GM21447 (cell line): Measurements from ENCODE around the gene RNF17.
A peak's percentile ranks its signal among the peaks of the same experiment; 100 is the strongest.

Experiments used
- ATAC-seq: cut with Tn5 transposase; IDR thresholded peaks from one replicate; pipeline ENCODE4 v1.9.1; 2021; ENCODE audit not compliant: unreplicated experiment

Gene RNF17

DNA sequence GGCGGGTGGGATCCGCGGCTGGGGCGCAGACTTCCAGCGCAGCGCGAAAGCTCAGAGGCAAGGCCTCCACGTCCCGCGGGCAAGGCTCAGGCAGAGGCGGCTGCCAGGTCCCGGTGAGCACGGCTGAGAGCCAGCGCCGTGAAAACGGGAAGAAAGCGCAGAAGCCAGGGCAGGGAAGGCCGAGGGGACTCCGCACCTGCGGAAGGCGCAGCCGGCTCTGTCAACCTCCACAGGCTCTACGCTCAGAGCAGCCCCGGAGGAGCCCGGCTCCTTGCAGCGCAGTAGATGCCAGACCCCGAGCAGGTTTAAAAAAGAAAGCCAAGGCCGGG, 131.0 kb downstream of the RNF17 start:
- no peak for ATAC-seq

DNA sequence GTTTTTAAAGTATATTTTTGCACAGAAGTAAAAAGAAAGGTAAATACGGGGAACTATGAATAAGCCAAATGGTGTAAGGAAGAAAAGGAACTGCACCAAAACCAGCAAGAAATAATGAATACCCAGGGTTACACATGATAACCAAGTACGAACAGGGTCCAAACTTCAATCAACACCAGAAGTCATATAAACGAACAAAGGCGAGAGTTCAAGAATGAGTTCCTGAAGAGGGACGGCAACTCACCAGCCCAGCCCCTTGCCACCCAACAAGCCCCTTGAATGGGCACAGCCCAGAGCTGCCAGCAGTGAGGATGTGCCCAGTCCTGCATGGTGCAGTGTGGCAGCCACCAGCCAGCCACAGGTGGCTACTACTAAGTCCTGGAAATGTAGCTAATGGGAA, 132.1 kb downstream of the RNF17 start:
- ATAC-seq = no peak

DNA sequence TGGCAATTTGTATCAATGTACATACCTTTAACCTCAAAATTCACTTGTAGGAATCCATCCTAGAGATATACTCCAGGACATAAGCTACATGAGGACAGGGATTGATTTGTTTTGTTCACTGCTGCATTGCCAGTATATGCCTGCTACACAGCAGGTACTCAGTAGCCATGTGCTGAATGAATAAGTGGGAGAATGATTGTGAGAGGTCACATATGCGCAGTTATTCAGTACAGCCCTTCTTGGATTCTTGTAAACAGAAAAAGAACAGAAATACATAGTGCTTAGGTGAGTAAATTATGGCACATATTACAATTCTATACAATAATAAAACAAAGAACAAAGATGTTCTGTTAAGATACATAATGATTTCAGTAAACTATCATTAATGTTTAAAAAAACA, 133.3 kb downstream of the RNF17 start:
- no peak for ATAC-seq

DNA sequence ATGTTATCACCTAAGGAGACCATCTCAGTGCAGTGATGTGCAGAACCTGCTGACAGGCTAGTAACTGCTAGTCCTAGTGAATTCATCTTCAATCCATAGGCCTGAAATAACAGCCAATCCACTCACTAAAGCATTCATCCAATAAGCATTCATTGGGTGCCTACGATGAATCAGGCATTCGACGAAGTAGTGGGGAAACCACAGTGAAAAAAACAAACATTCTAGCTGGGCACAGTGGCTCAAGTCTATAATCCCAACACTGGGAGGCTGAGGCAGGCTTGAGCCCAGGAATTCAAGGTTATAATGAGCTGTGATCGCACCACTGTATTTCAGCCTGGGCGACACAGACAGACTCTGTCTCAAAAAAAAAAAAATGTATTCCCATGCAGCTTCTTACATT, 135.6 kb downstream of the RNF17 start:
- no peak for ATAC-seq

DNA sequence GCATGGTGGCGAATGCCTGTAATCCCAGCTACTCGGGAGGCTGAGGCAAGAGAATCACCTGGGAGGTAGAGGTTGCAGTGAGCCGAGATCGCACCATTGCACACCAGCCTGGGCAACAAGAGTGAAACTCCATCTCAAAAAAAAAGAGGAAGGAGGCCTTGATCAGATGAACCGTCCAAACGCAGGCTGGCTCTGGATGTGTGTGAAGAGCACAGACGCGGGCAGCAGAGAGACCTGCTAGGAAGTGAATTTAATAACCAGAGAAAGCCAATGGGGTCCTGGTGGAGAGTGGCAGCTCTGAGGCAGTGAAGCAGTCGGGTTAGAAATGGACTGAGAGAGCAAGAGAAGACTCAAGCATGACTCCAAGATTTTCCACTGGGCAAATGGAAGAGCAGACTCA, 136.5 kb downstream of the RNF17 start:
- no peak for ATAC-seq

DNA sequence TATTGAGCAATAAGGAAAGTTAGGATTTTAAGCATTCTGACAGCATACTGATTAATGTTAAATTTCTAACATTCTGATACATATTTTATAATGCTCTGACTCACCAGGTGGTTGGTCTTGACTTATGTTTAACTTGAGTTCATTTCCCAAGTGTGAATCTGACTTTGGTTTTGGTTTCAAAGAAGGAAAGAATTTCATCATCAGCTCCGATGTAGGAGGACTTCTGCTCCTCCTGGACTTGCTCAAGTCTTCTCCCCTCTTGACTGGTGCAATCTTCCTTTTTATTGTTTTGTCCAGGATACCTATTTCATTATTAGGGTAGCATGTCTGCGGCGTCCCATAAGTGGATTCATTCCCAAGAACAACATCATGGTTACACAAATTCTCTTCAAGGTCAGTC, 141.3 kb downstream of the RNF17 start:
- no peak for ATAC-seq

DNA sequence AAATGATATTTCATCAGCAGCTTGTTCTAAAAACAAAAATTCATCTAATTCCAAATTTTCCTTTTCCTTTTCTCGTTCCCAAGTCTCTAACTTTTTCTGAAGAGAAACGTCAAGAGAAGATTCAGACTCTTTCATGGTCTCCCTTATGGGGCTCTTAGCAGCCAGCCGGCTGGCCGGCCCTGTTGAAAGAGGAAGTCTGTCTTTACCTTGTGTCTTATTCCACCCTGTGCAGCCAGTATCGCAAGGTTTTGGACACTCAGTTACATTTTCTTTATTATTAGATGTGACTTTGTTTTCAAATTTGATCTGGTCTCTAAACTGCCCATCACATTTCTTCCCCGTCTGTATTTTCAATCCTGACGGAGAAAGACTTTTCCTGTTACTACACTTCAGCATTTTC, 142.3 kb downstream of the RNF17 start:
- no peak for ATAC-seq

DNA sequence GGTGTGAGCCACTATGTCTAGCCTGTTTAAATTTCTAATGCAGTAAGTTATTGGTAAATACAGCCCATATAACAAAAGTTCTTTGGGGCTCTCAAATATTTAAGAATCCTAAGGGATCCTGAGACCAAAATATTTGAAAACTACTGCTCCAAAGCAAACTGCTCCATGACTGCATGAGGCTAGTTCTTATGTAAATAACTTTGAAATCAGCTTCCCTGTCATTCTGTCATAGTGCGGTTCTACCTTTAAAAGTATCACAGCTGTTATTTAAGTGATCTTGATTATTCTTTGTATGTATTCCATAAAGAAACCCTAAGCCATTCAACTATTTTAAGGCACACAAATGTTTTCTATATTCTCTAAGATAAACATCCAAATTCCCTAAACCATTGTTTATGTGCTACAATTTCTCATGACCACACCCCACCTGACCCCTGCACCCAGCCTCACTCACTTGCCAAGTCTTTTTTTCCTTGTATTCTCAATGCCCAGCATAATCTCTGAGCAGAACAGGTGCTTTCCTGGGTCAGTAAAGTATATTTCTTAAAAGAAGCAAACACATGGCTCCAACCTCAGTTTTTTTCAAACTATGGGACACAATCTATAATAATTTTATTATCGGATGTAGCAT, 146.6 kb downstream of the RNF17 start:
- ATAC-seq = no peak

DNA sequence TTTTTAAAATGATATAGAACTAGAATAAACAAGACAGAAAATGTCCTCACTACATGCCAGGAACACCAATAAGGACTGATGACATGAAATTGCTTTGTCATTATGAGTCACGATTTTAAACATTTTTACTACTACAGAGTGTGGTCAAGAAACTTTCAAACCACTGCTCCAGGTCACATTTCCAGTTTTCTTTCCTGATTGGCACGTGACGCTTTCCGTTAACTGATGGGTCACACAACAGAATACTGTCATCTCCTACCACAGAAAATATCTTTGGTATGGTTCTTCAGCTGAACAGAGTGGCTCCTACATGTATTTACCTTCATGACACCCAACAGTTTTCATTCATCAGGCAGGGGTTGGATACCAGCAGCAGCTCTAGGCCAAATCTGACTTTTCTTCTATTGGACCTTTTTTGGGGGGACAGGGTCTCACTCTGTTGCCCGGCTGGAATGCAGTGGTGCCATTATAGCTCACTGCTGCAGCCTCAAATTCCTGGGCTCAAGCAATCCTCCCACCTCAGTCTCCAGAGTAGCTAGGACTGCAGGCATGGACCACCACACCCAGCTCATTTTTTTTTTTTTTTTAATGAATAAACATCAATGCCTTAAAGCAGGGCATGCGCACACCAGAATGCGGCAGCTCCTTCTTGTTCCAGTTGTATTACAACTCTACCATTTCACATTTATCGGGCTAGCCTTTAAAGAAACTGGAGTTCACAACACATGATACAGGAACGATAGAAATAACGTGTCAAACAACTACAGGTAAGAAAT, 147.4 kb downstream of the RNF17 start:
- no peak for ATAC-seq

DNA sequence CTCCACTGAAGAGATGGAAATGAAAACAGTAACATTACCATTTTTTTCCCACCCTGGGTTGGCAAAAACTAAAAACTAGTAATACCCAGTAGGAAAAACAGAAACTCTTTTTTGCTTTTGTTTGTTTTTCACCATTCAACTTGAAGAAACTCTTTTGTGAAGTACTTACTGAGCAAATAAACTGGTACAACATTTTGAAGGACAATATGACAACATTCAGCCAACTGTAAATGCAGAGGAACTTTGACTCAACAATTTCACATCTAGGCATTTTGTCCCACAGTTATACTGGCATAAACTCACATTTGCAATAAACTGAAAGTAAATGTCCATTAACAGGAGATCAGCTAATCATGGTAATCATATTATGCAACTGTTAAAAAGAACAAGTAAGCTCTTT, 152.5 kb downstream of the RNF17 start:
- no peak for ATAC-seq

DNA sequence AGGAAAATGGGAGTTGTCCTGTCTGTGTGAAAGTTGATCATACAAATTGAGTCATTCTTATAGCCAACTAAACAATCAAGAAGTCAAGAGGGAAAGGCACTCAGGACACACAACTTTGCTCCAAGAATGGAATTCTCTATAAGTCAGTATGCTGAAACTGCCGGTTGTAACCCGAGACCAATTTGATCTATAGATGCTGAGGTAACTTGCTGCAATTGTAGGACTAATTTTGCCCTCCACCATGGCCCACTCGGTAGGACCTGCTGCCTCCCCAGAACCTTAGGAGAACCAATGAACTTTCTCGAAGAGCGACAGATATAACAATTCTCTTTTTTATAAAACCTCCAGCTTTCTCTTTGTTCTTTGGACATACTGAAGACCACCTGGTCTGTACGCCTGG, 157.0 kb downstream of the RNF17 start:
- ATAC-seq = no peak

DNA sequence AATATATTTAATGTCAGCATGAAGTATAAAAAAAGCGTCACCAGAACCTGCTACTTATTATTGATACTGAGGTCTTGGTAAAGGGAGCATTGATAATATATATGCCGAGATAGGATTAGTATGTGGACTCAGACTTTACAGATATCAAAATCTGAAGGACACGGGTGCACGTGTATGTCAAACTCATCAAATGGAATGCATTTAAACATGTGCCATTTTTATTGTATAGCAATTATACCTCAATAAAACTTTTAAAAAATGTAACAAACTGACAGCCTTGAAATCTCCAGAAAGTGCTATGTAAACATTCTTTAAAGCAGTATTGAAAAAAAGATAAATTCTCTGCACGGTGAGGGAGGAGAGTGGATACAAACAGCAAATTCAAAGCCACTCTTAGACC, 157.9 kb downstream of the RNF17 start:
- no peak for ATAC-seq

DNA sequence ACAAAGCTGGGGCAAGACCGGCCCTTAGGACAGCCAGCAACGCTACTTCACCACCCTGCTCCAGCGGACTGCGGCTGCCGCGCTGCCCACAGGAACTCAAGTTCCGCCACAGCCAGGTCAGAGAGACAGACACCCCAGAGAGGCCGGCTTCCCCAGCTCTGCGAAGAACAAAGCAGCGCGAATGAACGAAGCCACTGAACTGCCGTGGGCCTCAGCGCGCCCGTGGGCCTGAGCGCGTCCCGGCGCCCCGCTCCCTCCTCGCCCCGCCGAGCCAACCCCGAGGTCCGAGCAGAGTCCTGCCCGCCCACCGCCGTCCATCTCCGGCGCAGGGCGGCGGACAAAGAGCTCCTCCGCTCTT, 158.4 kb downstream of the RNF17 start:
- peak; percentile 28 for ATAC-seq

DNA sequence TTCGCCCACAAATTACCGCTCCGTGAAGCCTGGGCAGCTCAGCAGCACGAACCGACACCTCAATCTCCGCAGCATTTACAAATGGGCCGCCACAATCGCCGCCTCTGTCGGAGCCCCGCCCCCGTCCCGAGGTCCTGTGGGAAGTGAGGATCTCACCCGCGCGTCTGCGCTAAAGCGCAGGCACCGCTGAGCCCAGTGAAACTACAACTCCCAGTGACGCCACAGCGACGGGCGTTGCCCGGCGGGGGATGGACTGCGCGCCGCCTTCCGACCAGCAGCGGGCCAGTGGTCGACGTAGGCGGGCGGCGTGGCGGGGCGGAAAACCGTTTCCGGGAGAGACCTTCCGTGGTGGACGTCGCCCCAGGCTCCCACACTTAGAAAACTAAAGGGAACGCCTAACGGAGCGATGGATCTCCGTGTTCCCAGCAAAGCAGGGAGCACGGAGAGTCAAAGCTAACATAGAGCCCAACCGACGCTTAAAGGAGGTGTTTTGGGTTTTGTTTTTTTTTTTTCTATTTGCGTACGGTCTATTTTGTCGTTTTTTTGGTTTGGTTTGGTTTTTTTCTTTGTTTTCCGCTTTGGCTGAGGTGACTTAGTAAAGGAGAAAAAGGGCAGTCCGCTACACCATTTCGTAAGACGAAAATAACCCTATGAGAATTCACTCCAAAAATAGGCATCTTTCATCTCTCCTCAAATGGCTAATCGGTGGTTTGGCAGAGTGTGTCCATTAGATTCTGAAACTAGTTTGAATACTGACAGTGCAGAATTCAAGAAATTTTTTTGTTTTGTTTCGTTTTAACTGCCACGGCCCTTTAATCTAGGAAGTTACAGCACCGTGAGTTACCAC, 159.0 kb downstream of the RNF17 start:
- peak; percentile 89 for ATAC-seq

DNA sequence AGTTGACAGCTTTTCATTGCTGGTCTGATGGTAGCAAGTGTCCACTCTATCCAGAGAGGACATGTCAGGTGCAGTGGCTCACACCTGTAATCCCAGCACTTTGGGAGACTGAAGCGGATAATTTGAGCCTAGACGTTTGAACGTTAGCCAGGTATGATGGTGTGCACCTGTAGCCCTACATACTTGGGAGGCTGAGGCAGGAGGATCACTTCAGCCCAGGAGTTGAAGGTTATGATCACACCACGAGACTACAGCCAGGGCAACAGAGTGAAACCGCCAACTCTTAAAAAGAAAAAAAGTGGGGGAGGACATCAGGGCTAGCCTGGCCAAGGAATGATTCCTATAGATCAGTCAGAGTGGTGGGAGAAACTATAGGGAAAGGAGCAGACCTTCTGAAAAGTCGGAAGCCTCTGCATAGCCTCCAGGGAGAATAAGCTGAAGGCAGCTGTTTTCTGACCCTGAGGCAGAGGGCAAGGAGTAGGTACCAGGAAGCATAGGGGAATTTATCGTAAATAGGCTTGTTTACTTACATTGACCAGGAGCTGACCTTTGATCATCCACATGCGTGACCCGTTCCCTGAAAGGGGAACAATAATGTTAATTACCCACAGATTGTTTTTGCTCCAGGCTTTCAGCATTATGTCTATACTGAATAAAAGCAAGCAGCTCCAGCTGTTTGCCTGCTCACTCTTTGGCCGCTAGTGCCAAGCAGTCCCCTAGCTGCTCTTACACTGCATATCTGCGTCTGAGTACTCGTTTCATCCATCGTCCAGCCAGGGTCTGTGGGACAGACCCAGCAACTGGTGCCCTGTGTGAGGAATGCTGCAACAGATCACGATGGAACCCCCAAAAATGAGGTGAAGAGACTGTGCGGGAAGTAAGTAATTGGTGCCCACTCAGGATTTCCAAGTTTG, 161.6 kb downstream of the RNF17 start:
- ATAC-seq = no peak

DNA sequence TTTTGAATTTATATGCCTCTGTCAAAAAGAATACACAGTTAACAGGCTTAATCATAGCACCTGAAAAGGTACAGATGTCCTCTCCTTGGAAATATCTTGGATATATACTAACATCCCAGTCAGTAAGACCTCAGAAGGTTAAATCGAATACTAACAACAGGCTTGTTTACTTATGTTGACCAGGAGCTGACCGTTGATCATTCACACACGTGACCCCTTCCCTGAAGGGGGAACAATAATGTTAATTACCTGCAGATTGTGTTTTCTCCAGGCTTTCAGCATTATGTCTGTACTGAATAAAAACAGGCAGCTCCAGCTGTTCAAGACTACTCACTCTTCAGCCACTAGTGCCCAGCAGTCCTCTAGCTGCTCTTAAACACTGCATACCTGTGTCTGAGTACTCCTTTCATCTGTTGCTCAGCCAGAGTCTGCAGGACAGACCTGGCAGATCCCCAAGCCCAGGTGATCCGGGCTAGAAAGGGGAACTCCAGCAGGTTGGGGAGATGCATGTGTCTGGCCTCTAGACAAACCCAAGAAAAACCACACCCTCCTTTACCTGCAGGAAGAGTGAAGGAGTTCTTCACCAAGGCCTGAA, 163.9 kb downstream of the RNF17 start:
- no peak for ATAC-seq

DNA sequence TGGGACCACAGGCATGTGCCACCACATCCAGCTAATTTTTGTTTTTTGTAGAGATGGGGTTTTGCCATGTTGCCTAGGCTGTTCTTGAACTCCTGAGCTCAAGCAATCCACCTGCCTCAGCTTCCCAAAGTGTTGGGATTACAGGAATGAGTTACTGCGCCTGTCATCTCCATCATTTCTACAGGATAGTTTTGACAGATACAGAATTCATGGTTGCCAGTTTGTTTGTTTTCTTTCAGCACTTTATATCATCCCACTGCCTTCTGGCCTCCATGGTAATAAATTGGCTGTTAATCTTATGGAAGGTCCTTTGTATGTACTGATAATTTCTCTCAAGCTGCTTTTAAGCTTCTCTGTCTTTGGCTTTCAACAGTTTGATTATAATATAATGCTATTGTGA, 165.2 kb downstream of the RNF17 start:
- ATAC-seq = no peak
